ENCODE results near the gene ASB16.
A peak's percentile ranks its signal among the peaks of the same experiment; 100 is the strongest.
"Not testable (repeated sequence)": the region's sequence is repeated elsewhere in the genome, so short reads cannot be mapped to it uniquely, and the experiment has no call there.

The ASB16 gene

DNA sequence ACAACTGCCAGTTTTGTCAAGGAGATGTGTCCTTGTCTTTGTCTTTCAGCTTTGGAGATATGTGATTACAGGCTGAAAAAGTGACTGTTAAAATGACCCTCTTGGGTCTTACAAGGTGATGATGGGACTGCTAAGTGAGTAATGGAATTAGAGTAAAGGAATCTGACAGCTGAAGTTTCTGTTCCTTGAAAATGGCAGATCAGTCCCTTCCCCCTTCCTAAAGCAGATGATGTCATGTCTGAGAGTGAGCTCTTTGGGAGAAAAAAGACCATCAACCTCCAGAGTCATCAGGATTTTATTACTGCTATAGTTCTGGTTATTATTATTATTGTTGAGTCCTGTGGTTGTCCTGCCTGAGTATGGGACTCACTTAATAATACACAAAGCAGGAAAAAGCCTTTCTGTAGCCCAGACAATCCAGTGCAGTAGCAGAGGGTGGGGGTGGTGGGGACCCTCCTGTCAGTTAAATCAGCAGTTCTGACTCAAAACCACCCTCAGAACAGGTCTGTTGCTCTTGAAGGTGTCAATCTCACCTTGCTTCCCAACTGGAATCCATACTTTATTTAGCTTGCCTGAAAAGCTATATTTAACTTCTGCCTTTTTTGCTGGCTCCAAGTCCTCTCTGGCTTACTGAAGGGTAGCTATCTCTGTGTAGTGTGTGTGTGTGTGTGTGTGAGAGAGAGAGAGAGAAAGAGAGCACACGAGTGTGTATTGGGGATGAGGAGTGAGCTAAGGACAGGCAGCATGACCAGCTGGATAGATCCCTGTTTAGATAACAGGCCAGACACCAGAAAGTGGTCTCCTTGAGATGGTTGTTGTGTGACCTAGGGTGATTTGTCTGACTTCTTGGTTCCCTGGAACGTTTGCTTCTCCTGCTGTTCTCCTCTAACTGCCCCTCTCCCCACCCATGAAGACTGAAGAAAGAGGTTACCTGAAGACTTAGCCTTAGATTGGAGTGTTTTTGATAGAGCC, 23.8 kb upstream of the ASB16 start:
- no peak for DNase-seq (ENCODE audit: low read depth, low spot score)
- H3K27ac ChIP-seq, result no peak overlapping the region

DNA sequence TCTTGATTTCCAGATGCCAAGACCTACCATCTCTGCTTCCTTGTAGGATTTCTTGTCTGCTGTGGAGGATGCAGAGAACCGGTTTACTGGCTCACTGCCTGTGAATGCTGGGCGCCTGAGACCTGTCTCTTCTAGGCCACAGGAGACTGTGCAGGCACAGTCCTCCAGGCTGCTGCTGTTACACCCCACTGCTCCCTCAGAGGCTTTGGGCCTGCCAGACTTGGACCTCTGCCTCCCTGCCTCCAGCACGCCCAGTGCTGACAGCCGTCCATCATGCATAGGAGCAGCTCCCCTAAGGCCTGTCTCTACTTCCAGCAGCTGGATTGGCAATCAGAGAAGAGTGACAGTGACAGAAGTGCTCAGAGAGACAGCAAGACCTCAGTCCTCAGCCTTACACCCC, 22.7 kb upstream of the ASB16 start:
- DNase-seq (ENCODE audit: low read depth, low spot score), result no peak
- H3K27ac ChIP-seq, result no peak overlapping the region

DNA sequence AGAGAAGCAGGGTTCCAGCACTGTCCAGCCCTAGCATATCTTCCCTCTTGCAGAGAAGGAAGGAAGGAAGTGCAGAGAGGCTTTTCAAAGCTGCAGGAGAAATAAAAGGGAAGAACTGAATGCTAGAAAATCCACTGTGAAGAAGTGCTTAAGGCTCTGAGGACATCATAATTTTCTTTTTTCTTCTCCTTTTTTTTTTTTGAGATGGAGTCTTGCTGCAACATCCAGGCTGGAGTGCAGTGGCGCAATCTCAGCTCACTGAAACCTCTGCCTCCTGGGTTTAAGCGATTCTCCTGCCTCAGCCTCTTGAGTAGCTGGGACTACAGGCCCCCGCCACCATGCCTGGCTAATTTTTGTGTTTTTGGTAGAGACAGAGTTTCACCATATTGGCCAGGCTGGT, 21.4 kb upstream of the ASB16 start:
- not testable (repeated sequence) for H3K27ac ChIP-seq; DNase-seq (ENCODE audit: low read depth, low spot score)

DNA sequence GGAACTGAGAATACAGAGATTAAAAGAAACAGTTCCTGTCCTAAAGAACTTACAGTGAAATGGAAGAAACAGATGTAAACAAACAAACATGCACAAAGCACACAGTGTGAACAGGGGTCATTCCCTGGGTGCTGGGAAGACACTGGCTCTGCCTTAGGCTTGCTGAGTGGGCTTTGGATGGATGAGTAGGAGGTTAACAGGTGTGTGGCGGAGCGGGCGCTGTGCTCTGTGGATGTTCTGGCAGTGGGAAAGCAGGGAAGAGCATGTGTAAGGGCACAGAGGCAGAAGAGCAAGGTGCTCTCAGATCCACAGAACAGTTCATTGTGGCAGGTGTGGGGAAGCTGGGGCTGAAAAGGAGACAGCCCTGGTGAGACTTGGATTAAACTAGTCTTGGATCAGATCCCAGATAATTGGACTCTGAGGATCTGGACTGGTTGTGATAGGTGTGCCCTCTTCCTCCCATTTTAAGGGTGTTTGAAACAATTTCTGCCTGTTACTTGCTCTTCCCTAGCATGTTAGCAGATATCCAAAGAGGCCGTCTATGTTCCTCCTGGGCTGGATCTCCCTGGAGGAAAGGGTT, 20.7 kb upstream of the ASB16 start:
- no peak overlapping the region for H3K27ac ChIP-seq
- DNase-seq (ENCODE audit: low read depth, low spot score), result no peak

DNA sequence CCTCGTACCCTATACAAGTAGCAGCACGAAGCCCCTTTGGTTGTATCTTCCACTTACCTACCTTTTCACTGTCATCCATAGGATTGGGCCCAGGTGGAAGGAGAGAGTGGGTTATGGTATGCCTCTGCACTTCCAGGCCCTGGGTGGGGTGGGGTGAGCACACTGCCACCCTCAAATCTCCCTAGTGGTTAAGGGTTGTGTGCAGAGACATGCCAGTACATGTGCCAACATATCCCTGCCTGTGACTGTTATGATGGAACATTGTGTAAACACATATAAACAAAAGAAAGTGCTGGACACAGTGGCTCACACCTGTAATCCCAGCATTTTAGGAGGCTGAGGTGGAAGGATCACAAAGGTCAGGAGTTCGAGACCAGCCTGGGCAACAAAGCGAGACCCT, 17.6 kb upstream of the ASB16 start:
- peak overlapping the region; percentile 63 for H3K27ac ChIP-seq
- peak; percentile 64 for DNase-seq (ENCODE audit: low read depth, low spot score)

DNA sequence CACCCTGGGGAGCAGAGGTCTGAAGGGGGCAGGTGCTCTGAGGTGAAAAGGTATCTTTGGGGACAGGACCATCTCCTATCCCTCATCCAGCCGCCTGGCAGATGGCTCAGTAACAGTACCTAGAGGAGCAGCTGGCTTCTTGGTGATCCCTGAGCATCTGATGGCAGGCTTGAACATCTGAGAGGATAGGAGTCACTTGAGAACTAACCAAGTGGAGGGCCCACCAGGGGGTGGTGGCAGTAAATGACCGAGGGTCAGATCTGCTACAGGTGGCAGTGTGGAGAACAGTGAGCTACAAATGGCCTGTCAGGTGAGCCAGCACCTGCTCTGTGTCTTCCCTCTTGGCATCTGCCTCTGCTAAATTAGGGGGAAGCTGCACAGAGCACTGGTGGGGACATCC, 15.0 kb upstream of the ASB16 start:
- no peak overlapping the region for H3K27ac ChIP-seq
- DNase-seq (ENCODE audit: low read depth, low spot score), result no peak

DNA sequence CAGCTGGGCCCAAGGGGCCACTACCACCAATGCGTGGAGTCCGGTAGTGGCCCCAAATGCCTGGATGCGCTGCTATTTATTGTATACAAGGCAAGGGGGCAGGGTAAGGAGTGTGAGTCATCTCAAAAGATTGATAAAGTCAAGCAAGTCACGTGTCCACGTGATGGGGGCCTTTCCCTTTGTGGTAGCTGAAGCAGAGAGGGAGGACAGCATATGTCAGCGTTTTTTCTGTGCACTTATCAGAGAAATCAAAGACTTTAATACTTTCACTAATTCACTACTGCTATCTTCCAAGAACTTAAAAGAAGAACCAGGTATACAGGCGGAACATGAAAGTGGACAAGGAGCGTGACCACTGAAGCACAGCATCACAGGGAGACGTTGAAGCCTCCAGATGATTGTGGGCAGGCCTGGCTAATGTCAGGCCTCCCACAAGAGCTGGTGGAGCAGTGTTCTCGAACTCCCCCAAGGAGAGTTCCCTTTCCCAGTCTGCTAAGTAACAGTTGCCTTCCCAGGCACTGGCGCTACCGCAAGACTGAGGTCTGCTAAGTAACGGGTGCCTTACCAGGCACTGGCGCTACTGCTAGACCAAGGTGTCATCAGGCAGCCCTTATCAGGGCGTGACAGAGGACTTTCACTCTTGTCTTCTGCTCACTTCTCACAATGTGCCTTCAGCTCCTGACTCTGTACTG, 10.8 kb upstream of the ASB16 start:
- H3K27ac ChIP-seq, result no peak overlapping the region
- no peak for DNase-seq (ENCODE audit: low read depth, low spot score)

DNA sequence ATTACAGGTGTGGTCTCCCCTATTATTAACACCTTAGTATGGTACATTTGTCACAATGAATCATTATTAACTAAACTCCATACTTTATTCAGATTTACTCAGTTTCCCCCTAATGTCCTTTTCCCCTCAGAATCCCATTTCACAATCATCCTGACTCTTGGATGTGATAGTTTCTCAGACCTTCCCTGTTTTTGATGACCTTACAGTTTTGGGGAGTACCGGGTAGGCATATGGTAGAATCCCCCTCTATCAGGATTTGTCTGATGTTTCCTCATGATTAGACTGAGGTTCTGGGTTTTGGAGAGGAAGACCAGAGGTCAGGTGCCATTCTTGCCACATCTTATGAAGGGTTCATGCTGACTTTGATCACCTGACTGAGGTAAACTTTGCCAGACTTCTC, 6.0 kb upstream of the ASB16 start:
- no peak overlapping the region for H3K27ac ChIP-seq
- DNase-seq (ENCODE audit: low read depth, low spot score), result no peak

DNA sequence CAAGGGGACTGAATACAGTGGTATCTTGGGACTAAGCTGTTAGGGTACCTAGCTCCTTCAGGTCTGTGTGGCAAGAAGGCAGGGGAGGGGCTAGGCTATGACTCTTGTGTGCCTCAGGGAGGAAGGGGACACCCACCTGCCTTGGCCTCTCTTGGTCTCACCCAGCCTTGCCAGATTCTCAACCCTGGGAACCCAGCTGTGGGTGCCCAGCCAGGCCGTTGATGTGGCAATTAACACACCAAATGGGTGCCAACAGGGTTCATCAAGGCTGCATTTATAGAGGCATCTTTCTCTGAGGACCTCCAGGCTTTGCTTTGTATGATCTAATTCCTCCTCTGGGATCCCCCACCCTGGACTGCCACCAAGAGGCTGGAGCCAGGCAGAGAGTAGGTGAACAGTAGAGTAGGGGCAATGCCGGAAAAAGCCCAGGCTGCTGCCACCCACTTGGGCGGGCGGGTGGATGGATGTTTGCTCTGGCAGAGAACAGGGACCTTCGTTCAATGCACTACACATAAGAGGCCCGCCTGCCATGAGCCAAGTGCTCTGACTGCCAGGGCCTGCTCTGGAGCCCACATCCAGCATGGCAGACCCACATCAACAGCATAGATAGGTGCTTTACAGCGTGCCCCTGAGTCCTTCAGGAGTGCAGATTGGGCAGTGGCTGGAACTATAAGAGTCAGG, 3.2 kb upstream of the ASB16 start:
- DNase-seq (ENCODE audit: low read depth, low spot score), result no peak
- no peak overlapping the region for H3K27ac ChIP-seq

DNA sequence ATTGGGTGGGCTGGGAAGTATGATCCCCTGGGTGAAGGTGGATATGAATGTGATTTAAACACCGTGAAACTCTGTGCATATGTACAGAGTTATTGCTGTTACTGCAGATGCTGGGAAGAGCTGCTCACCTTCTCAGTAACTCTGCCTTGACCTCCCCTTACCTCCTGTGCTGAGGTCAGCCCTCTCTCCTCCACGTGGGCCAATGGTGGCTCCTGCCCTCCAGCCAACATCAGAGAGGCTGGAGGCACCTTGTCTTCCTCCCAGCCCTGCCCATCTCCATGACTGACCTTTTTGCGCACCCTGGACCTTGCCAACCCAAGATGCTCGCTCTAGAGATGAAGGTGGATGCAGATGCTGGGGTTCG, 387 bp upstream of the ASB16 start:
- H3K27ac ChIP-seq, result no peak overlapping the region
- DNase-seq (ENCODE audit: low read depth, low spot score), result no peak

DNA sequence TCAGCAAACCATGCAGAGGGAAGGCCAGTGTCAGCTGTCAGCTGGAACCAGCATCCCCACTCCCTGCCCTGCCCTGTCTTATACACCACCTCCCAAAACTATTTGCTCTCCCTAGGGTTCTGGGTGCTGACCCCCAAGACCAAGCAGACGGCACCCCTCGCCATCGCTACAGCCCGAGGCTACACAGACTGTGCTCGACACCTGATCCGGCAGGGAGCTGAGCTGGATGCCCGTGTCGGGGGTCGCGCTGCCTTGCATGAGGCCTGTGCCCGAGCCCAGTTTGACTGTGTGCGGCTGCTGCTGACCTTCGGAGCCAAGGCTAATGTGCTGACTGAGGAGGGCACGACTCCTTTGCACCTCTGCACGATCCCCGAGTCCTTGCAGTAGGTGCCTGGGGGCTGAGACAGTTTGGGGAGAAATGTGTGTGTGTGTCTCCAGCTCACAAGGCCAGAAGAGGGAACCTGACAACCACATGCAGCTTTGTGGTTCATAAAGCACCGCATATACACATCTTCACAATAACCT, 1.5 kb downstream of the ASB16 start:
- no peak overlapping the region for H3K27ac ChIP-seq
- DNase-seq (ENCODE audit: low read depth, low spot score), result no peak

DNA sequence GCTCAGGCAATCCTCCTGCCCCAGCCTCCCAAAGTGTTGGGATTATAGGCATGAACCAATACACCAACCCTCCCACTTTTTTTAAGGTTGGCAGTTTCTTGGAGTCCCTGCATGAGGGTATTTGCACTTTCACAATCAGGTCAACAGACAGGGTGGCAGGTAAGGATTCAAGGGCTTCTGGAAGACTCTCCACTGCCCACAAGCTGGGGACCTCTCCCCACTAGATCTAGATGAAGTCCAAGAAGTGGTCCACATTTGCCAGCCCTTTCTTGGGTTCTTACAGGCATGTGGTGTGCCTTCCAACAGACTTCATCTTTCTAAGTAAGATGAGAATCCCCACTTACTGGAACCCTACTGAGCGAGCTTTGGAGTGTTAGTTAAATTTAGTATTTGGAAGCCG, 3.9 kb downstream of the ASB16 start:
- H3K27ac ChIP-seq, result no peak overlapping the region
- no peak for DNase-seq (ENCODE audit: low read depth, low spot score)

DNA sequence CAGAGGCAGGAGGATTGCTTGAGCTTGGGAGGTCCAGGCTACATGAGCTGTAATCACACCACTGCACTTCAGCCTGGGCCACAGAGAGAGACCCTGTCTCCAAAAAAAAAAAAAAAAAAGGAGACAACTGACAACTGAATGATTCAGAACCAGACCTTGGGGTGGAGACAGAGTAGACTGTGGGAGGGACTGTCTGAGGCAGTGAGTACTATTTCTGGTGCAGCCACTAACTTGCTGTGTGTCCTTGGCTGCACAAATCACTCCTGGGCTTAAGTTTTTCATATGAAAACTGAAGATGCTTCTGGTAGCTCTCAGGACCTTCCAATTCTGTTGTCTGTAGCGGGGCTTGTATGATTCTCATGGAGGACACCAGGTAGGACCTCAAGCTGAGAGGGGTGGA, 5.8 kb downstream of the ASB16 start:
- H3K27ac ChIP-seq, result no peak overlapping the region
- DNase-seq (ENCODE audit: low read depth, low spot score), result no peak

DNA sequence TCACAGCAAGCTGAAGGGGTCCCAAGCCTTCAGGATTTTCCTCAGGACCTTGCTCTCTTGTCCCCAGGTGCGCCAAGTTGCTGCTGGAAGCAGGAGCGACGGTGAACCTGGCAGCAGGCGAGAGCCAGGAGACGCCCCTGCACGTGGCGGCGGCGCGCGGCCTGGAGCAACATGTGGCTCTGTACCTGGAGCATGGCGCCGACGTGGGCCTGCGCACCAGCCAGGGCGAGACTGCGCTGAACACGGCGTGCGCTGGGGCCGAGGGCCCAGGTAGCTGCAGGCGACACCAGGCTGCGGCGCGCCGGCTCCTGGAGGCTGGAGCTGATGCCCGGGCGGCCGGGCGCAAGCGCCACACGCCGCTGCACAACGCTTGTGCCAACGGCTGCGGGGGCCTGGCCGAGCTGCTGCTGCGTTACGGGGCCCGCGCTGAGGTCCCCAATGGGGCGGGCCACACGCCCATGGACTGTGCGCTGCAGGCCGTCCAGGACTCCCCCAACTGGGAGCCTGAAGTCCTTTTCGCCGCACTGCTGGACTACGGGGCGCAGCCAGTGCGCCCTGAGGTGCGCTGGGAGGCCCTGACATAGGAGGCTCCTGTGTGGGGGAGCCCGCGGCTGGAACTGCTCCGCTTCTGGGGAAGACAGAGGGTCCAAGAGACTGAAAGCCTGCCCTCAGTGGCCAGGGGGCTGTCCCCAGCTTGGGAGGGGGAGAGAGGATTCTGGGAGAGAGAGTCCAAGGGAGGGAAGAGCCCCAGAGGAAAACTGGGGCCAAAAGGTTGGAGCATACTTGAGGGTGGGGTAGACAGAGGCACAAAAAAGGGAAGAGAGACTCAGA, 6.4 kb downstream of the ASB16 start:
- no peak overlapping the region for H3K27ac ChIP-seq
- no peak for DNase-seq (ENCODE audit: low read depth, low spot score)

DNA sequence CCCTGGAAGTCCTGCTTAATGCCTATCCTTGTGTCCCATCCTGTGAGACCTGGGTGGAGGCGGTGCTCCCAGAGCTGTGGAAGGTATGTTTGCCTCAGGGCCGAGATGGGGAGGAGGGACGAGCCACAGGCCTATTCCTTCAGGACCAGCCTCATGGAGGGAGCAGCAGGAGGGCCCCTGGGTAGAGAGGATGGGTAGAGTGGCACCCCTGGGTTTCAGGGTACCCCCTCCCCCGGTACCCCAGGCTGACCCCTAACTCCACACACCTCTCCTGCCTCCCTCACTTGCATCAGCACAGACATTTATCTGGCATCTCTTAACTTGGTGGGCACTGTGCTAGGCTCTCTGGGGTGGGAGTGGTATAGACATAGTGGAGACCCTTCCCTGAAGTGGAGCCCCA, 7.1 kb downstream of the ASB16 start:
- DNase-seq (ENCODE audit: low read depth, low spot score), result no peak
- H3K27ac ChIP-seq, result no peak overlapping the region

DNA sequence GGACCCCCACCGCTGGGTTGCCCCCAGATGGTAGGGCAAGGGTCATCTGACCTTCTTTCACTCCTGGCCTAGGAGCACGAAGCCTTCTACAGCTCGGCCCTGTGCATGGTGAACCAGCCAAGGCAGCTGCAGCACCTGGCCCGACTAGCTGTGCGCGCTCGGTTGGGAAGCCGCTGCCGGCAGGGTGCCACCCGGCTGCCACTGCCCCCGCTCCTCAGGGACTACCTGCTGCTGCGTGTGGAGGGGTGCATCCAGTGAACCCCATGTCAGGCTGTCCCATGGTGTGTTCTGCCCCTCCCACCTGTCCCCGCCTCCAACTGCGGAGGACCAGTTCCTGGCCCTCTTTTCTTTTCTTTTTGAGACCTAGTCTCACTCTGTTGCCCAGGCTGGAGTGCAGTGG, 7.6 kb downstream of the ASB16 start:
- H3K27ac ChIP-seq, result no peak overlapping the region
- no peak for DNase-seq (ENCODE audit: low read depth, low spot score)

DNA sequence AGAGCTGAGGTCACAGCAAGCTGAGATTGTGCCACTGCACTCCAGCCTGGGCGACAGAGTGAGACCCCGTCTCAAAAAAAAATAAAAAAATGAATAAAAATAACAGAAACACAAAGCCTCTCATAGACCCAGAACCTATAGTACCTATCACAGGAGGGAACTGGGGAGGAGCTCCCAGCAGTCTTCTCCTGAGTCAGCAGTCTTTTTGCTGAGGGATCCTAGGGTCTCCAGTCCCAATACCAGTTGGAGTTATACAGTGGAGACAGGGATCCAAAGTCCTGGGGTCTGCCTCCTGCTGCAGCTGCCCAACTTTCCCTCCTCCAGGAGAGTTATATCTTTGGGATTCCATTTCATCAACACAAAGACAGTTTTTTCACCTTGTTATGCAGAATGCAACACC, 12.5 kb downstream of the ASB16 start:
- DNase-seq (ENCODE audit: low read depth, low spot score), result no peak
- no peak overlapping the region for H3K27ac ChIP-seq

DNA sequence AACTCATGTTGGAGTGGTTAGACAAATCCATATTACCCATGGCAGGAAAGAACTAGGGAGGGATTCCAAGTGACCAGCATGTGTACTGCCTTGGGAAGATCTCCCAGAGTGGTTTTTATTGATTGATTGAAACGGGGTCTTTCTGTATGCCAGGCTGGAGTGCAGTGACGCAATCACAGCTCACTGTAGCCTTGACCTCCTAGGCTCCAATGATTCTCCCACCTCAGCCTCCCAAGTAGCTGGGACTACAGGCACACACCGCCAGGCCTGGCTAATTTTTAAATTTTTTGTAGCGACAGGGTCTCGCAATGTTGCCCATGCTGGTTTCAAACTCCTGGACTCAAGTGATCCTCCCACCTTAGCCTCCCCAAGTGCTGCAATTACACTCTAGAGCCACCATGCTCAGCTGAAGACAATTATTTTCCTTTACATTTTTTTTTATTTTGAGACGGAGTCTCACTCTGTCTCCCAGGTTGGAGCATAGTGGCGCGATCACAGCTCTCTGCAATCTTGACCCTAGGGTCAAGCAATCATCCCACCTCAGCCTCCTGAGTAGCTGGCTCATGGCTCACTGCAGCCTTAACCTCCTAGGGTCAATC, 13.8 kb downstream of the ASB16 start:
- DNase-seq (ENCODE audit: low read depth, low spot score), result no peak
- H3K27ac ChIP-seq, result no peak overlapping the region
